Measurements from ENCODE around the gene EIF3I.

Gene EIF3I

GRCh38 chr1:32265846-32266245 is 43.6 kb downstream of the EIF3I start:
- H3K4me3 ChIP-seq (ENCODE audit: low read depth, low read length), result no peak overlapping the region
- no peak for TF ChIP-seq CTCF (IDR thresholded peaks at IDR 0.05; ENCODE audit: insufficient read depth, low read depth, low read length, missing control alignments)
- DNase-seq (ENCODE audit: low read depth), result no peak

- DNase-seq (ENCODE audit: low read depth), result peak; percentile 29
- no peak overlapping the region for H3K4me3 ChIP-seq (ENCODE audit: low read depth, low read length)
- no peak for TF ChIP-seq CTCF (IDR thresholded peaks at IDR 0.05; ENCODE audit: insufficient read depth, low read depth, low read length, missing control alignments)
Observed at GRCh38 chr1:32266921-32267591, 44.8 kb downstream of the EIF3I start.

DNA sequence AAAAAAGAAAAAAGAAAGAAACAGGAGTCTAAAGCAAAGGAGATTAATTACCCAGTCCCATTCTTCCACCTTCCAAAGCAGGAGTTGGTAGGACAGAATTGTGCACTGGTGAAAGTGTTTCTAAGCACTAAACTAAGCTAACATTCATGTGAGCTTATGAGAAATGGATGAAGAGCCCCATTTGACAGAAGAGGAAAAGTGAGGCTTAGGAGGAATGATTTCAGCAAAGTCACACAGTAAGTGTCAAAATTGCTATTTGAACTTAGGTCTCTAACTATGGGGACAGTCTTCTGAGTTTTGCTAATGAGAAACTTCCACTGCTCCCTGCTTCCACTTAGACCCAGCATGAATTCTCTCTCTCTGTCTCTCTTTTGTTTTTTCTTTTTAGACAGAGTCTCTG is 47.5 kb downstream of the EIF3I start:
- no peak for DNase-seq (ENCODE audit: low read depth)
- TF ChIP-seq CTCF (IDR thresholded peaks at IDR 0.05; ENCODE audit: insufficient read depth, low read depth, low read length, missing control alignments), result no peak
- no peak overlapping the region for H3K4me3 ChIP-seq (ENCODE audit: low read depth, low read length)

DNA sequence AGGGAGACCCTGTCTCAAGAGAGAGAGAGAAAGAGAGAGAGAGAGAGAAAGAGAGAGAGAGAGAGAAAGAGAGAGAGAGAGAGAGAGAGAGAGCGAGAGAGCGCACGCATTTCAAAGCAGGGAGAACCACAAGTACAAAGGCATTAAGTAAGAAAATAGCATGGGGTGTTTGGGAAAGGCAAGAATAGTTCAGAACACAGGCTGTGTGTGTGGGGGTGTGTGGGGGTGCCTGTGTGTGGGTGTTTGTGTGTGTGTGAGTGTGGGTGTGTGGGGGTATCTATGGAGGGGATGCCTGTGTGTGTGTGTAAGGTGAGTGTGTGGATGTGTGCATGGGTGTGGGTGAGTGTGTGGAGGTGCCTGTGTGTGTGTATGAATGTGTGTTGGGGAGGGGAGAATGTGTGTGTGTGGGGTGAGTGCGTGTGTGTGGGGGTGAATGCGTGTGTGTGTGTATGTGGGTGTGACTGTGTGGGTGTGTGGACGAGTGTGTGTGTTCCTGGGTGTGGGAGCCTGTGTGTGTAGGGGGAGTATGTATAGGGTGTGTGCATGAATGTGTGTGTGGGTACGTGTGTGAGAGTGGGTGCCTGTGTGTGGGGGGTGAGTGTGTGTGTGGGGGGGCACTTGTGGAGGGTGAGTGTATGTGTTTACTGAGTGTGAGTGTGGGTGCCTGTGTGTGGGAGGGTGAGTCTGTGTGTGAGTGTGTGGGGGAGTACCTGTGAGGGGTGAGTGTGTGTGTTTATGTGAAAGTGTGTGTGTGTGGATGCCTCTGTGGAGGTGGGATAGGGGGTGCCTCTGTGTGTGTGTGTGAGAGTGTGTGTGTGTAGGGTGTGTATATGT is 50.6 kb downstream of the EIF3I start:
- DNase-seq (ENCODE audit: low read depth), result no peak
- TF ChIP-seq CTCF (IDR thresholded peaks at IDR 0.05; ENCODE audit: insufficient read depth, low read depth, low read length, missing control alignments), result no peak
- no peak overlapping the region for H3K4me3 ChIP-seq (ENCODE audit: low read depth, low read length)

GRCh38 chr1:32273391-32274208 is 51.4 kb downstream of the EIF3I start:
- no peak for DNase-seq (ENCODE audit: low read depth)
- TF ChIP-seq CTCF (IDR thresholded peaks at IDR 0.05; ENCODE audit: insufficient read depth, low read depth, low read length, missing control alignments), result no peak
- H3K4me3 ChIP-seq (ENCODE audit: low read depth, low read length), result no peak overlapping the region

GRCh38 chr1:32274646-32275340 is 52.6 kb downstream of the EIF3I start:
- DNase-seq (ENCODE audit: low read depth), result no peak
- no peak for TF ChIP-seq CTCF (IDR thresholded peaks at IDR 0.05; ENCODE audit: insufficient read depth, low read depth, low read length, missing control alignments)
- no peak overlapping the region for H3K4me3 ChIP-seq (ENCODE audit: low read depth, low read length)

Measured in GM12865 (cell line).